T-helper 2 cell treated with Interferon-gamma antibody and Interleukin-4, amounts not matched to agents 5 μg/mL and 100 μg/mL, for 36 hours (primary cell): ENCODE measurements around the gene PDE1A.

Experiments
- DNase-seq: peaks from one replicate; pipeline ENCODE4 v3.0.0; 2021; ENCODE audit warnings: low spot score
- H3K27ac Mint-ChIP-seq: one replicate; pipeline ENCODE4 v1.8.0; 2021; ENCODE audit warnings: mild to moderate bottlenecking, mixed read lengths
- H3K27me3 Mint-ChIP-seq: one replicate; pipeline ENCODE4 v1.8.0; 2021; ENCODE audit warnings: low read depth, mixed read lengths
- H3K36me3 Mint-ChIP-seq: one replicate; pipeline ENCODE4 v1.8.0; 2021; ENCODE audit warnings: low read depth, mixed read lengths
- H3K4me1 Mint-ChIP-seq: one replicate; pipeline ENCODE4 v1.8.0; 2021; ENCODE audit warnings: low read depth, mixed read lengths
- H3K4me3 Mint-ChIP-seq: one replicate; pipeline ENCODE4 v1.8.0; 2022; ENCODE audit warnings: mild to moderate bottlenecking, moderate library complexity, mixed read lengths
- H3K9me3 Mint-ChIP-seq: one replicate; pipeline ENCODE4 v1.8.0; 2021; ENCODE audit warnings: mixed read lengths

The PDE1A gene

GRCh38 chr2:182428476-182428875, 1.6 kb upstream of the PDE1A start:
- Mint-ChIP-seq H3K36me3 (no peaks in the 10 kb centered on the region), H3K9me3 (peaks cover 4% of the 10 kb centered on the region), H3K27ac (no peak overlapping the region), H3K4me3 (no peak overlapping the region), H3K27me3 (no peaks in the 10 kb centered on the region), H3K4me1 (no peaks in the 10 kb centered on the region)
- DNase-seq = no peak

- Mint-ChIP-seq H3K27me3 (no peaks in the 10 kb centered on the region), H3K9me3 (peaks cover 4% of the 10 kb centered on the region), H3K4me3 (no peak overlapping the region), H3K4me1 (no peaks in the 10 kb centered on the region), H3K36me3 (no peaks in the 10 kb centered on the region), H3K27ac (no peak overlapping the region)
- DNase-seq = no peak
Observed at GRCh38 chr2:182426082-182426917, 536 bp downstream of the PDE1A start.

GRCh38 chr2:182422864-182423263, 4.0 kb downstream of the PDE1A start:
- Mint-ChIP-seq H3K27ac (no peak overlapping the region), H3K4me1 (no peaks in the 10 kb centered on the region)
- DNase-seq = no peak

GRCh38 chr2:182420669-182421068, 6.2 kb downstream of the PDE1A start:
- Mint-ChIP-seq H3K36me3 (no peaks in the 10 kb centered on the region), H3K4me1 (no peaks in the 10 kb centered on the region), H3K27me3 (no peaks in the 10 kb centered on the region), H3K27ac (no peak overlapping the region), H3K9me3 (no peaks in the 10 kb centered on the region), H3K4me3 (no peak overlapping the region)
- DNase-seq = no peak

More at GRCh38 chr2:182422864-182423263, 4.0 kb downstream of the PDE1A start:
- no peaks in the 10 kb centered on the region for H3K9me3 Mint-ChIP-seq
- no peaks in the 10 kb centered on the region for H3K27me3 Mint-ChIP-seq
- H3K36me3 Mint-ChIP-seq = no peaks in the 10 kb centered on the region
- H3K4me3 Mint-ChIP-seq = no peak overlapping the region

GRCh38 chr2:182416861-182417260, 10.0 kb downstream of the PDE1A start:
- DNase-seq = no peak
- Mint-ChIP-seq H3K27ac (no peak overlapping the region), H3K4me1 (no peaks in the 10 kb centered on the region), H3K36me3 (no peaks in the 10 kb centered on the region), H3K9me3 (no peaks in the 10 kb centered on the region), H3K4me3 (no peak overlapping the region), H3K27me3 (no peaks in the 10 kb centered on the region)

GRCh38 chr2:182416191-182416590, 10.6 kb downstream of the PDE1A start:
- DNase-seq = no peak
- Mint-ChIP-seq H3K36me3 (no peaks in the 10 kb centered on the region), H3K9me3 (no peaks in the 10 kb centered on the region), H3K4me1 (no peaks in the 10 kb centered on the region), H3K27ac (no peak overlapping the region), H3K27me3 (no peaks in the 10 kb centered on the region), H3K4me3 (no peak overlapping the region)

GRCh38 chr2:182415771-182416170, 11.1 kb downstream of the PDE1A start:
- H3K4me1 Mint-ChIP-seq = no peaks in the 10 kb centered on the region
- H3K9me3 Mint-ChIP-seq = no peaks in the 10 kb centered on the region
- DNase-seq = no peak
- H3K27me3 Mint-ChIP-seq = no peaks in the 10 kb centered on the region
- no peak overlapping the region for H3K4me3 Mint-ChIP-seq
- H3K27ac Mint-ChIP-seq = no peak overlapping the region
- H3K36me3 Mint-ChIP-seq = no peaks in the 10 kb centered on the region

GRCh38 chr2:182412858-182413257, 14.0 kb downstream of the PDE1A start:
- DNase-seq = no peak
- Mint-ChIP-seq H3K27ac (no peak overlapping the region), H3K36me3 (no peaks in the 10 kb centered on the region), H3K9me3 (no peaks in the 10 kb centered on the region), H3K4me1 (no peaks in the 10 kb centered on the region), H3K4me3 (no peak overlapping the region), H3K27me3 (no peaks in the 10 kb centered on the region)

GRCh38 chr2:182410120-182410519, 16.7 kb downstream of the PDE1A start:
- H3K9me3 Mint-ChIP-seq = no peaks in the 10 kb centered on the region
- no peaks in the 10 kb centered on the region for H3K4me1 Mint-ChIP-seq
- H3K27ac Mint-ChIP-seq = no peak overlapping the region
- no peak overlapping the region for H3K4me3 Mint-ChIP-seq
- no peak for DNase-seq
- H3K27me3 Mint-ChIP-seq = no peaks in the 10 kb centered on the region
- H3K36me3 Mint-ChIP-seq = no peaks in the 10 kb centered on the region

GRCh38 chr2:182406221-182406620, 20.6 kb downstream of the PDE1A start:
- Mint-ChIP-seq H3K4me1 (no peaks in the 10 kb centered on the region), H3K36me3 (no peaks in the 10 kb centered on the region), H3K4me3 (no peak overlapping the region), H3K9me3 (no peaks in the 10 kb centered on the region), H3K27me3 (no peaks in the 10 kb centered on the region), H3K27ac (no peak overlapping the region)
- no peak for DNase-seq

GRCh38 chr2:182404975-182405561, 21.8 kb downstream of the PDE1A start:
- Mint-ChIP-seq H3K4me1 (no peaks in the 10 kb centered on the region), H3K36me3 (no peaks in the 10 kb centered on the region), H3K27ac (no peak overlapping the region), H3K4me3 (no peak overlapping the region), H3K27me3 (no peaks in the 10 kb centered on the region), H3K9me3 (no peaks in the 10 kb centered on the region)
- no peak for DNase-seq

- Mint-ChIP-seq H3K36me3 (no peaks in the 10 kb centered on the region), H3K4me3 (no peak overlapping the region), H3K9me3 (no peaks in the 10 kb centered on the region), H3K27ac (no peak overlapping the region), H3K27me3 (no peaks in the 10 kb centered on the region), H3K4me1 (no peaks in the 10 kb centered on the region)
- DNase-seq = no peak
Observed at GRCh38 chr2:182404092-182404491, 22.7 kb downstream of the PDE1A start.

GRCh38 chr2:182393270-182393760, 33.5 kb downstream of the PDE1A start:
- H3K27me3 Mint-ChIP-seq = no peaks in the 10 kb centered on the region
- H3K4me1 Mint-ChIP-seq = no peaks in the 10 kb centered on the region
- no peak overlapping the region for H3K27ac Mint-ChIP-seq
- DNase-seq = no peak
- H3K4me3 Mint-ChIP-seq = no peak overlapping the region
- no peaks in the 10 kb centered on the region for H3K9me3 Mint-ChIP-seq
- no peaks in the 10 kb centered on the region for H3K36me3 Mint-ChIP-seq

GRCh38 chr2:182391443-182391842, 35.4 kb downstream of the PDE1A start:
- Mint-ChIP-seq H3K27ac (no peak overlapping the region), H3K36me3 (no peaks in the 10 kb centered on the region), H3K27me3 (no peaks in the 10 kb centered on the region), H3K4me1 (no peaks in the 10 kb centered on the region), H3K4me3 (no peak overlapping the region), H3K9me3 (no peaks in the 10 kb centered on the region)
- no peak for DNase-seq
